NCI-H82 (cell line): Measurements from ENCODE around the gene CCDC91.

Experiments used
- DNase-seq: peaks from one replicate; lab custom pipeline; 2025; lab: John Stamatoyannopoulos, UW

Gene CCDC91

GRCh38 chr12:28583701-28584261, 393.5 kb downstream of the CCDC91 start:
- DNase-seq: no peak

GRCh38 chr12:28585146-28585545, 394.9 kb downstream of the CCDC91 start:
- DNase-seq: no peak

- no peak for DNase-seq
Measured at GRCh38 chr12:28586481-28586880, 396.2 kb downstream of the CCDC91 start.

- no peak for DNase-seq
Measured at GRCh38 chr12:28591831-28592230, 401.6 kb downstream of the CCDC91 start.
